LNCAP (cell line): ENCODE measurements around the gene ADK.

Experiments
- TF ChIP-seq, protein P1 (sequence below): fragments of 450-650 bp; IDR thresholded peaks from 2 replicates; pipeline ENCODE4 v1.5.1; 2017; ENCODE audit warnings: mild to moderate bottlenecking

ADK gene

GRCh38 chr10:74576586-74576985 is 425.6 kb downstream of the ADK start:
- TF ChIP-seq, protein P1, sequence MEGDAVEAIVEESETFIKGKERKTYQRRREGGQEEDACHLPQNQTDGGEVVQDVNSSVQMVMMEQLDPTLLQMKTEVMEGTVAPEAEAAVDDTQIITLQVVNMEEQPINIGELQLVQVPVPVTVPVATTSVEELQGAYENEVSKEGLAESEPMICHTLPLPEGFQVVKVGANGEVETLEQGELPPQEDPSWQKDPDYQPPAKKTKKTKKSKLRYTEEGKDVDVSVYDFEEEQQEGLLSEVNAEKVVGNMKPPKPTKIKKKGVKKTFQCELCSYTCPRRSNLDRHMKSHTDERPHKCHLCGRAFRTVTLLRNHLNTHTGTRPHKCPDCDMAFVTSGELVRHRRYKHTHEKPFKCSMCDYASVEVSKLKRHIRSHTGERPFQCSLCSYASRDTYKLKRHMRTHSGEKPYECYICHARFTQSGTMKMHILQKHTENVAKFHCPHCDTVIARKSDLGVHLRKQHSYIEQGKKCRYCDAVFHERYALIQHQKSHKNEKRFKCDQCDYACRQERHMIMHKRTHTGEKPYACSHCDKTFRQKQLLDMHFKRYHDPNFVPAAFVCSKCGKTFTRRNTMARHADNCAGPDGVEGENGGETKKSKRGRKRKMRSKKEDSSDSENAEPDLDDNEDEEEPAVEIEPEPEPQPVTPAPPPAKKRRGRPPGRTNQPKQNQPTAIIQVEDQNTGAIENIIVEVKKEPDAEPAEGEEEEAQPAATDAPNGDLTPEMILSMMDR: no peak

GRCh38 chr10:74582566-74582965 is 431.5 kb downstream of the ADK start:
- TF ChIP-seq, protein P1: no peak

GRCh38 chr10:74585231-74586087 is 434.4 kb downstream of the ADK start:
- TF ChIP-seq, protein P1: no peak

DNA sequence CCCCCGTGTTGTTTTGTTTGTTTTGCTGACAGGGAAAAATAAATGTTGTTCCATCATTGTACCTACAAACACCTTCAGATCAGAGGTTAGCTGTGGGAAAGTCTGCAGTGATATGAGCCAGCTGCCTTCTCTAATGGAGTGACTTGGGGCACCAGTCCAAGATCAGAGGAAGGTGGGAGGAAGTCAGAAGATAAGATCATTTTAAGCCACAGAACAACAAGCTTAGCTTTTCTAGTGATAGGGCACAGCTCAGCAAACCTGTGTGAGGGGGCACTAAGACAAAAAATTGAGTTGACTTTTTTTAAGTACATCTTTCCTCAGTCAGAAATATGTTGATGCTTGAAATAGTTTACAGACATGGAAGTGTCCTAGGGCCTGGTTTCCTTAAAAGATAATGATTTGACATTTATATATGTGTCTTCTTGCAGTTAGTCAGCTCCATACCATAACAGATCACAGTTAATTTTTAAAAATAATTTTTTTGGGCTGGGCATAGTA is 435.1 kb downstream of the ADK start:
- TF ChIP-seq, protein P1: no peak

- TF ChIP-seq, protein P1: no peak
These were observed 436.3 kb downstream of the ADK start for GRCh38 chr10:74587109-74587854.

DNA sequence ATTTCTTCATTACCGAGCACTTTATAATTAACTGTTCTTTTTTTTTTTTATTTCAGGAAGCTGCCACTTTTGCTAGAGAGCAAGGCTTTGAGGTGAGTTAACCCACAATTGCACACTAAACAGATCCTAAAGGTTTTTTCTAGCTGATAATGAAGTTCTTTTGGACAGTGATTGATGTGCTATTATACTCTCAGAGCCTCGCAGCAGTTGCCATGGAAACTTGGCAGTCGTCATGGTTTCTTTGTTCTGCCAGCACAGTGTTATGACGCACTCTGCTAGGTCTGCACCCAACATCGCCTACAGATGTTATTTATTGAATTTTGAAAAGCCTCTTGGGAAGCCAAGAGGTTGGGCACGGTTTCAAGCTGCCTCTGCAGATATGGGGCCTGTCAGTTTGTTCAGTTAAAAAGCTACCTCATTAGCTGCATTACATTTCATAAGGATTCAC is 438.2 kb downstream of the ADK start:
- TF ChIP-seq, protein P1: no peak

DNA sequence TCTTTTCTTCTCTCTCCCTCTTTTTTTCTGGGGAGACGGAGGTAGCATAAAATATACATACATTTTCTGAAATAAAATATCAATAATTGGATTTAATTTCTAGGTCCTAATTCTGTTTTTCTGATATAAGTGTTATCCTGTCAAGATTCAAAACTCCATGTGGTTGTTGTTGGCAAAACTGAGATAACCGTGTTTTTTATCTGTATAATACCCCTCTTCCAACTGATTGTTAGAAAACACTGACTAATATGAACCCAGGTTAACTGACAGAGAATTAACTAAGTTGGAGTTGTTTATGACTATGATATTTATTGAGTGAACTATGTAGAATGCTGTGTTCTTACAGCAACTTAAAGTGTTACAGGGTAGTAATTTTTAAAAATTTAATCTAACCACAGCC is 438.8 kb downstream of the ADK start:
- TF ChIP-seq, protein P1: no peak
